HEK293 (cell line): ENCODE results near the gene CEP76.
A peak's percentile ranks its signal among the peaks of the same experiment; 100 is the strongest.

Experiments used
- CTCF ChIA-PET: fragments of 350-600 bp; formaldehyde crosslinking; extraction: SDS; loops from one replicate; lab custom pipeline; 2021; ENCODE audit warnings: antibody characterized with exemption; lab: Yijun Ruan, JAX
- POLR2A ChIA-PET: fragments of 300-600 bp; formaldehyde crosslinking; extraction: SDS; loops from one replicate; lab custom pipeline; 2020; ENCODE audit warnings: antibody characterized with exemption, inconsistent platforms; lab: Yijun Ruan, JAX
- H3K27ac ChIP-seq: fragments of 200-500 bp; sonication (Bioruptor generic); 2 replicates; pipeline ENCODE4 v1.5.1; 2014; ENCODE audit warnings: low read depth, low read length, control low read depth, inconsistent platforms; ENCODE audit errors: extremely low read depth
- H3K36me3 ChIP-seq, 2 experiments: fragments of 200-500 bp in 1 of 2; sonication (Bioruptor generic) in 1 of 2; 1 replicate in 1 of 2; 2 replicates in 1 of 2; pipeline ENCODE4 v1.5.1; 2014 to 2017; ENCODE audit warnings: inconsistent platforms in 2 of 2, low read length in 2 of 2; ENCODE audit not compliant: control insufficient read depth in 2 of 2, insufficient read depth in 1 of 2
- H3K4me1 ChIP-seq: fragments of 200-500 bp; sonication (Bioruptor generic); 2 replicates; pipeline ENCODE4 v1.5.1; 2014; ENCODE audit warnings: mild to moderate bottlenecking, low read length, inconsistent platforms; ENCODE audit not compliant: control insufficient read depth, insufficient read depth
- H3K4me3 ChIP-seq: 2 replicates; pipeline ENCODE4 v1.5.1; 2011; ENCODE audit warnings: low read depth, mild to moderate bottlenecking, control low read depth, low read length, moderate library complexity
- H3K9me3 ChIP-seq: fragments of 200-500 bp; sonication (Bioruptor generic); 2 replicates; pipeline ENCODE4 v1.5.1; 2014; ENCODE audit warnings: low read depth, low read length, inconsistent platforms; ENCODE audit not compliant: control insufficient read depth, insufficient read depth
- EGR2 ChIP-seq: fragments of 450-650 bp; formaldehyde crosslinking; IDR thresholded peaks from 2 replicates; pipeline ENCODE4 v1.5.1; 2016; ENCODE audit warnings: low read depth, missing biosample characterization, missing genetic modification characterization
- GLI2 ChIP-seq: fragments of 450-650 bp; formaldehyde crosslinking; IDR thresholded peaks from 2 replicates; pipeline ENCODE4; 2017; ENCODE audit warnings: missing biosample characterization, missing genetic modification characterization, low read depth, borderline replicate concordance
- IKZF3 ChIP-seq: fragments of 450-650 bp; IDR thresholded peaks from 2 replicates; pipeline ENCODE4 v1.5.0; 2018; ENCODE audit warnings: missing biosample characterization, mild to moderate bottlenecking, missing genetic modification characterization, moderate library complexity
- OSR2 ChIP-seq: fragments of 450-650 bp; formaldehyde crosslinking; IDR thresholded peaks from 2 replicates; pipeline ENCODE4 v1.5.1; 2016; ENCODE audit warnings: missing biosample characterization, missing genetic modification characterization
- WT1 ChIP-seq: fragments of 450-650 bp; formaldehyde crosslinking; IDR thresholded peaks from 2 replicates; pipeline ENCODE4 v1.5.1; 2016; ENCODE audit warnings: missing biosample characterization, missing genetic modification characterization
- ZBTB21 ChIP-seq: fragments of 450-650 bp; formaldehyde crosslinking; IDR thresholded peaks from 2 replicates; pipeline ENCODE4 v1.5.1; 2017; ENCODE audit warnings: missing biosample characterization, missing genetic modification characterization
- ZFP41 ChIP-seq: fragments of 450-650 bp; formaldehyde crosslinking; IDR thresholded peaks from 2 replicates; pipeline ENCODE4 v1.5.1; 2016; ENCODE audit warnings: missing biosample characterization, missing genetic modification characterization, borderline replicate concordance
- ZFP69B ChIP-seq: fragments of 450-650 bp; formaldehyde crosslinking; IDR thresholded peaks from 2 replicates; pipeline ENCODE4 v1.5.1; 2016; ENCODE audit warnings: missing biosample characterization, missing genetic modification characterization
- ZNF112 ChIP-seq: fragments of 450-650 bp; formaldehyde crosslinking; IDR thresholded peaks from 2 replicates; pipeline ENCODE4 v1.5.0; 2017; ENCODE audit warnings: missing biosample characterization, missing genetic modification characterization
- ZNF157 ChIP-seq: fragments of 450-650 bp; formaldehyde crosslinking; IDR thresholded peaks from 2 replicates; pipeline ENCODE4 v1.5.1; 2016; ENCODE audit warnings: missing biosample characterization, missing genetic modification characterization
- ZNF184 ChIP-seq: fragments of 450-650 bp; IDR thresholded peaks from 2 replicates; pipeline ENCODE4 v1.5.1; 2018; ENCODE audit warnings: missing biosample characterization, mild to moderate bottlenecking, missing genetic modification characterization
- ZNF24 ChIP-seq: fragments of 450-650 bp; formaldehyde crosslinking; IDR thresholded peaks from 2 replicates; pipeline ENCODE4 v1.5.1; 2016; ENCODE audit warnings: missing biosample characterization, missing genetic modification characterization
- ZNF510 ChIP-seq: fragments of 450-650 bp; formaldehyde crosslinking; IDR thresholded peaks from 2 replicates; pipeline ENCODE4 v1.5.1; 2018; ENCODE audit warnings: mild to moderate bottlenecking, missing genetic modification characterization, missing biosample characterization; ENCODE audit not compliant: insufficient replicate concordance
- ZNF660 ChIP-seq: fragments of 450-650 bp; IDR thresholded peaks from 2 replicates; pipeline ENCODE4 v1.5.1; 2018; ENCODE audit warnings: missing biosample characterization, mild to moderate bottlenecking, missing genetic modification characterization
- ZXDB ChIP-seq: fragments of 450-650 bp; formaldehyde crosslinking; IDR thresholded peaks from 2 replicates; pipeline ENCODE4 v1.5.1; 2016; ENCODE audit warnings: missing biosample characterization, missing genetic modification characterization
- TF ChIP-seq, protein P1 (sequence below): fragments of 450-650 bp; formaldehyde crosslinking; IDR thresholded peaks from 2 replicates; pipeline ENCODE4 v1.5.1; 2016; ENCODE audit warnings: missing biosample characterization, missing genetic modification characterization, borderline replicate concordance
- TF ChIP-seq, protein P2 (sequence below): fragments of 450-650 bp; formaldehyde crosslinking; IDR thresholded peaks from 2 replicates; pipeline ENCODE4 v1.5.1; 2016; ENCODE audit warnings: missing biosample characterization, missing genetic modification characterization
- TF ChIP-seq, protein P3 (sequence below): fragments of 450-650 bp; formaldehyde crosslinking; IDR thresholded peaks from 2 replicates; pipeline ENCODE4 v1.5.1; 2017; ENCODE audit warnings: missing biosample characterization, missing genetic modification characterization
- TF ChIP-seq, protein P4 (sequence below): fragments of 450-650 bp; formaldehyde crosslinking; IDR thresholded peaks from 2 replicates; pipeline ENCODE4 v1.5.1; 2016; ENCODE audit warnings: missing biosample characterization, missing genetic modification characterization
- TF ChIP-seq, protein P5 (sequence below): fragments of 450-650 bp; formaldehyde crosslinking; IDR thresholded peaks from 2 replicates; pipeline ENCODE4 v1.5.1; 2017; ENCODE audit warnings: missing biosample characterization, missing genetic modification characterization

CEP76 gene

DNA sequence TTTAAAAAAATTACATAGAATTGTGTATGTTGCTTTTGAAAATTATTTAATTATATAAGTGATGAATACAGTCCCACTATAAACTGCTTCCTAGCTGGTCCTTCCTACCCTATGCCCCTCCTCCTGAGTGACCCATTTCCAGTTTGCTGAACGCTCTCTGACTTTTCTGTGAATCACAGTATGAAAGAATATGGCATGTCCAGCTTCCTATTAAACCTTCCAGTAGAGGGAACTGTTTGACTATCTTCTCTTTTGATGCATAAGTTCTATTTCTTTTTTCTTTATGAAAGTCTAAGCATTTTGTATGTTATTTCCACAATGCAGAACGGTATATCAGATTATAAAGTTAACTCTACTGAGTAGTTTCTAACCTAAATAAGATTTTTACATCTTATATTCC lies 41.6 kb upstream of the CEP76 start (continued):
- TF ChIP-seq, protein P1, sequence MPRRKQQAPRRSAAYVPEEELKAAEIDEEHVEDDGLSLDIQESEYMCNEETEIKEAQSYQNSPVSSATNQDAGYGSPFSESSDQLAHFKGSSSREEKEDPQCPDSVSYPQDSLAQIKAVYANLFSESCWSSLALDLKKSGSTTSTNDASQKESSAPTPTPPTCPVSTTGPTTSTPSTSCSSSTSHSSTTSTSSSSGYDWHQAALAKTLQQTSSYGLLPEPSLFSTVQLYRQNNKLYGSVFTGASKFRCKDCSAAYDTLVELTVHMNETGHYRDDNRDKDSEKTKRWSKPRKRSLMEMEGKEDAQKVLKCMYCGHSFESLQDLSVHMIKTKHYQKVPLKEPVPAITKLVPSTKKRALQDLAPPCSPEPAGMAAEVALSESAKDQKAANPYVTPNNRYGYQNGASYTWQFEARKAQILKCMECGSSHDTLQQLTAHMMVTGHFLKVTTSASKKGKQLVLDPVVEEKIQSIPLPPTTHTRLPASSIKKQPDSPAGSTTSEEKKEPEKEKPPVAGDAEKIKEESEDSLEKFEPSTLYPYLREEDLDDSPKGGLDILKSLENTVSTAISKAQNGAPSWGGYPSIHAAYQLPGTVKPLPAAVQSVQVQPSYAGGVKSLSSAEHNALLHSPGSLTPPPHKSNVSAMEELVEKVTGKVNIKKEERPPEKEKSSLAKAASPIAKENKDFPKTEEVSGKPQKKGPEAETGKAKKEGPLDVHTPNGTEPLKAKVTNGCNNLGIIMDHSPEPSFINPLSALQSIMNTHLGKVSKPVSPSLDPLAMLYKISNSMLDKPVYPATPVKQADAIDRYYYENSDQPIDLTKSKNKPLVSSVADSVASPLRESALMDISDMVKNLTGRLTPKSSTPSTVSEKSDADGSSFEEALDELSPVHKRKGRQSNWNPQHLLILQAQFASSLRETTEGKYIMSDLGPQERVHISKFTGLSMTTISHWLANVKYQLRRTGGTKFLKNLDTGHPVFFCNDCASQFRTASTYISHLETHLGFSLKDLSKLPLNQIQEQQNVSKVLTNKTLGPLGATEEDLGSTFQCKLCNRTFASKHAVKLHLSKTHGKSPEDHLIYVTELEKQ (tag by site-specific recombination) = no peak
- TF ChIP-seq, protein P2, sequence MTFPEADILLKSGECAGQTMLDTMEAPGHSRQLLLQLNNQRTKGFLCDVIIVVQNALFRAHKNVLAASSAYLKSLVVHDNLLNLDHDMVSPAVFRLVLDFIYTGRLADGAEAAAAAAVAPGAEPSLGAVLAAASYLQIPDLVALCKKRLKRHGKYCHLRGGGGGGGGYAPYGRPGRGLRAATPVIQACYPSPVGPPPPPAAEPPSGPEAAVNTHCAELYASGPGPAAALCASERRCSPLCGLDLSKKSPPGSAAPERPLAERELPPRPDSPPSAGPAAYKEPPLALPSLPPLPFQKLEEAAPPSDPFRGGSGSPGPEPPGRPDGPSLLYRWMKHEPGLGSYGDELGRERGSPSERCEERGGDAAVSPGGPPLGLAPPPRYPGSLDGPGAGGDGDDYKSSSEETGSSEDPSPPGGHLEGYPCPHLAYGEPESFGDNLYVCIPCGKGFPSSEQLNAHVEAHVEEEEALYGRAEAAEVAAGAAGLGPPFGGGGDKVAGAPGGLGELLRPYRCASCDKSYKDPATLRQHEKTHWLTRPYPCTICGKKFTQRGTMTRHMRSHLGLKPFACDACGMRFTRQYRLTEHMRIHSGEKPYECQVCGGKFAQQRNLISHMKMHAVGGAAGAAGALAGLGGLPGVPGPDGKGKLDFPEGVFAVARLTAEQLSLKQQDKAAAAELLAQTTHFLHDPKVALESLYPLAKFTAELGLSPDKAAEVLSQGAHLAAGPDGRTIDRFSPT (tag by site-specific recombination) = no peak
- TF ChIP-seq ZNF157 (tag by site-specific recombination) = no peak
- TF ChIP-seq ZFP41 (tag by site-specific recombination) = no peak
- TF ChIP-seq, protein P3, sequence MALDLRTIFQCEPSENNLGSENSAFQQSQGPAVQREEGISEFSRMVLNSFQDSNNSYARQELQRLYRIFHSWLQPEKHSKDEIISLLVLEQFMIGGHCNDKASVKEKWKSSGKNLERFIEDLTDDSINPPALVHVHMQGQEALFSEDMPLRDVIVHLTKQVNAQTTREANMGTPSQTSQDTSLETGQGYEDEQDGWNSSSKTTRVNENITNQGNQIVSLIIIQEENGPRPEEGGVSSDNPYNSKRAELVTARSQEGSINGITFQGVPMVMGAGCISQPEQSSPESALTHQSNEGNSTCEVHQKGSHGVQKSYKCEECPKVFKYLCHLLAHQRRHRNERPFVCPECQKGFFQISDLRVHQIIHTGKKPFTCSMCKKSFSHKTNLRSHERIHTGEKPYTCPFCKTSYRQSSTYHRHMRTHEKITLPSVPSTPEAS = no peak

DNA sequence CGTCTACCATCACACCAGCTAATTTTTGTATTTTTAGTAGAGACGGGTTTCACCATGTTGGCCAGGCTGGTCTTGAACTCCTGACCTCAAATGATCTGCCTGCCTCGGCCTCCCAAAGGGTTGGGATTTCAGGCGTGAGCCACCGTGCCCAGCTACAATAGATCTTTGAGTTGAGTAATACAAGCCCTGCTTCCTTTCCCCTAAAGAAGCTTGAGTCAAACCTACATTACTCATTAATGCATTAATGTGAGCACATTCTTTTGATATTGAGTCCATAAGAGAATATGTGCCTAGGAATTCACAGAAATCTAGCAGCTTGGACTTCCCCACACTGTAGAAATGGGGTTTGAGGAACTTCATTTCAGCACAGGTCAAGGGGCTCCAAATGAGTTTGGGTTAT lies 39.9 kb upstream of the CEP76 start:
- Histone ChIP-seq H3K9me3 (no peaks in the 10 kb centered on the region), H3K36me3 (no peaks in the 10 kb centered on the region), H3K4me3 (no peak overlapping the region), H3K27ac (no peak overlapping the region), H3K4me1 (peaks cover 6% of the 10 kb centered on the region; the same call in 1 of the 2 replicates)
- POLR2A ChIA-PET = interaction anchor here (0.5 to 1.2 kb wide), 2 partner anchors 141 to 249 kb away, joined by 3 to 5 read pairs; partner anchors contain the start of gene CEP192
- CTCF ChIA-PET = interaction anchor here (0.6 to 7.2 kb wide), 6 partner anchors 15 to 193 kb away, joined by 3 to 70 read pairs (median 6); no protein-coding TSS in a partner anchor
- no peak for TF ChIP-seq ZNF510 (tag by site-specific recombination)

DNA sequence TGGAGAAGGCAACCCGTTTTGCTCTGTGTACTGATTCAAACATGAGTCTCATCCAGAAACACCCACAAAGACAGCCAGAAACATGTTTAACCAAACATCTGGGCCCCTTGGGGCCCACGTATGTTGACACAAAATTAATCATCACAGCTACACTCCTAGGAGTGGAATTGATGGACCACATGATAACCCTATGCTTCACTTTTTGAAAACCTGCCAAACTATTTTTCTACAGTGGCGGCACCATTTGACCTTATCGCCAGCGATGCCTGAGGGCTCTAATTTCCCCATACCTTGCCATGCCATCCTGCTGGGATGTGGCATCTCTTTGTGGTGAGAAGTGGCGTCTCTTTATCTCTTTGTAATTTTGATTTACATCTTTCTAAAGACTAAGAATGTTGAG lies 38.8 kb upstream of the CEP76 start:
- Histone ChIP-seq H3K4me3 (no peak overlapping the region), H3K4me1 (peaks cover 6% of the 10 kb centered on the region; the same call in 1 of the 2 replicates), H3K9me3 (no peaks in the 10 kb centered on the region), H3K36me3 (no peaks in the 10 kb centered on the region), H3K27ac (peak overlapping the region; percentile 22; the same call in 1 of the 2 replicates)
- POLR2A ChIA-PET = interaction anchor here (0.5 to 1.4 kb wide), 3 partner anchors 142 to 250 kb away, joined by 4 to 8 read pairs (median 4); partner anchors contain the start of genes CEP192 and PTPN2
- CTCF ChIA-PET = interaction anchor here (0.6 to 1.1 kb wide), 4 partner anchors 11 to 245 kb away, joined by 3 to 4 read pairs (median 3); no protein-coding TSS in a partner anchor
- TF ChIP-seq, protein P4, sequence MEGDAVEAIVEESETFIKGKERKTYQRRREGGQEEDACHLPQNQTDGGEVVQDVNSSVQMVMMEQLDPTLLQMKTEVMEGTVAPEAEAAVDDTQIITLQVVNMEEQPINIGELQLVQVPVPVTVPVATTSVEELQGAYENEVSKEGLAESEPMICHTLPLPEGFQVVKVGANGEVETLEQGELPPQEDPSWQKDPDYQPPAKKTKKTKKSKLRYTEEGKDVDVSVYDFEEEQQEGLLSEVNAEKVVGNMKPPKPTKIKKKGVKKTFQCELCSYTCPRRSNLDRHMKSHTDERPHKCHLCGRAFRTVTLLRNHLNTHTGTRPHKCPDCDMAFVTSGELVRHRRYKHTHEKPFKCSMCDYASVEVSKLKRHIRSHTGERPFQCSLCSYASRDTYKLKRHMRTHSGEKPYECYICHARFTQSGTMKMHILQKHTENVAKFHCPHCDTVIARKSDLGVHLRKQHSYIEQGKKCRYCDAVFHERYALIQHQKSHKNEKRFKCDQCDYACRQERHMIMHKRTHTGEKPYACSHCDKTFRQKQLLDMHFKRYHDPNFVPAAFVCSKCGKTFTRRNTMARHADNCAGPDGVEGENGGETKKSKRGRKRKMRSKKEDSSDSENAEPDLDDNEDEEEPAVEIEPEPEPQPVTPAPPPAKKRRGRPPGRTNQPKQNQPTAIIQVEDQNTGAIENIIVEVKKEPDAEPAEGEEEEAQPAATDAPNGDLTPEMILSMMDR (tag by site-specific recombination) = no peak
- peak; percentile 45; the same call in 1 of the 2 replicates for TF ChIP-seq ZXDB (tag by site-specific recombination)
- no peak for TF ChIP-seq ZNF184 (tag by site-specific recombination)
- TF ChIP-seq IKZF3 (tag by site-specific recombination) = 0 out of 2 replicates have a peak, but pooled peaks have one; percentile 14
- TF ChIP-seq WT1 (tag by site-specific recombination) = peak; percentile 31; the same call in 1 of the 2 replicates
- no peak for TF ChIP-seq GLI2 (tag by site-specific recombination)
- TF ChIP-seq ZFP69B (tag by site-specific recombination) = peak; percentile 79
- 0 out of 2 replicates have a peak, but pooled peaks have one; percentile 49 for TF ChIP-seq ZNF24 (tag by site-specific recombination)
- TF ChIP-seq, protein P5, sequence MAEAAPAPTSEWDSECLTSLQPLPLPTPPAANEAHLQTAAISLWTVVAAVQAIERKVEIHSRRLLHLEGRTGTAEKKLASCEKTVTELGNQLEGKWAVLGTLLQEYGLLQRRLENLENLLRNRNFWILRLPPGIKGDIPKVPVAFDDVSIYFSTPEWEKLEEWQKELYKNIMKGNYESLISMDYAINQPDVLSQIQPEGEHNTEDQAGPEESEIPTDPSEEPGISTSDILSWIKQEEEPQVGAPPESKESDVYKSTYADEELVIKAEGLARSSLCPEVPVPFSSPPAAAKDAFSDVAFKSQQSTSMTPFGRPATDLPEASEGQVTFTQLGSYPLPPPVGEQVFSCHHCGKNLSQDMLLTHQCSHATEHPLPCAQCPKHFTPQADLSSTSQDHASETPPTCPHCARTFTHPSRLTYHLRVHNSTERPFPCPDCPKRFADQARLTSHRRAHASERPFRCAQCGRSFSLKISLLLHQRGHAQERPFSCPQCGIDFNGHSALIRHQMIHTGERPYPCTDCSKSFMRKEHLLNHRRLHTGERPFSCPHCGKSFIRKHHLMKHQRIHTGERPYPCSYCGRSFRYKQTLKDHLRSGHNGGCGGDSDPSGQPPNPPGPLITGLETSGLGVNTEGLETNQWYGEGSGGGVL (tag by site-specific recombination) = peak; percentile 40; the same call in 1 of the 2 replicates
- TF ChIP-seq OSR2 (tag by site-specific recombination) = peak; percentile 53
- peak; percentile 57; the same call in 1 of the 2 replicates for TF ChIP-seq EGR2 (tag by site-specific recombination)
- 0 out of 2 replicates have a peak, but pooled peaks have one; percentile 18 for TF ChIP-seq ZBTB21
- TF ChIP-seq ZNF660 (tag by site-specific recombination) = 0 out of 2 replicates have a peak, but pooled peaks have one; percentile 11
- no peak for TF ChIP-seq ZNF112 (tag by site-specific recombination)
